Cardiac muscle cell (in vitro differentiated cells and primary cell): Measurements from ENCODE around the gene SHROOM3. TPM values are rescaled to one million over a fixed set of nuclear protein-coding genes. Genes with fewer than 3 reads are reported as not detected.

Source experiments
- DNase-seq, 2 donors: peaks; one replicate each; pipeline versions ENCODE4 v3.0.0 to v3.0.0-alpha.2; 2010 to 2017; ENCODE audit warnings: low read depth in 1 of 2, low spot score in 1 of 2
- H3K27ac ChIP-seq: fragments of 200-600 bp; sonication (generic); 2 replicates; pipeline ENCODE4 v1.5.1; 2016
- H3K27me3 ChIP-seq: fragments of 200-600 bp; sonication (generic); 2 replicates; pipeline ENCODE4 v1.6.0; 2016; ENCODE audit warnings: control low read depth
- H3K36me3 ChIP-seq: fragments of 200-600 bp; sonication (generic); 2 replicates; pipeline ENCODE4 v1.5.1; 2016; ENCODE audit warnings: control low read depth
- H3K4me1 ChIP-seq: fragments of 200-600 bp; sonication (generic); 2 replicates; pipeline ENCODE4 v1.8.1; 2017; ENCODE audit warnings: low read depth, mild to moderate bottlenecking, mixed run types
- H3K4me3 ChIP-seq: fragments of 200-600 bp; sonication (generic); 2 replicates; pipeline ENCODE4 v1.5.1; 2016; ENCODE audit warnings: mild to moderate bottlenecking
- H3K9me3 ChIP-seq: fragments of 200-600 bp; sonication (generic); 2 replicates; pipeline ENCODE4 v1.5.1; 2017; ENCODE audit warnings: low read depth, mild to moderate bottlenecking, control low read depth
- CTCF ChIP-seq: IDR thresholded peaks from 2 replicates; pipeline ENCODE4 v1.5.1; 2012; ENCODE audit warnings: low read depth, mild to moderate bottlenecking, low read length
- polyA plus RNA-seq: library from polyadenylated mRNA; unstranded; fragments of >200 nt; fragmentation: Nextera tagmentation; extraction: Ambion mirVana; gene quantifications from 2 replicates; pipeline ENCODE4 v1.2.1, GENCODE V29; 2016
- total RNA-seq: library from RNA; depleted of rRNA; stranded (reverse); fragments of >200 nt; gene quantifications from 2 replicates; pipeline ENCODE4 v1.2.3, GENCODE V29; 2016

The SHROOM3 gene
- total and polyA plus RNA-seq, 2 experiments from 2014 or later, result 13.7 to 47.7 TPM

- DNase-seq, result peak in 1 of 2 donors; percentile 28
- Histone ChIP-seq H3K9me3 (no peaks in the 10 kb centered on the region), H3K27me3 (no peaks in the 10 kb centered on the region), H3K27ac (no peak overlapping the region), H3K4me1 (peaks cover 9% of the 10 kb centered on the region), H3K36me3 (peaks cover 11% of the 10 kb centered on the region), H3K4me3 (no peak overlapping the region)
- no peak for TF ChIP-seq CTCF
Observed at GRCh38 chr4:76706581-76706980, 271.6 kb downstream of the SHROOM3 start.

- peaks cover 3% of the 10 kb centered on the region for H3K4me1 ChIP-seq
- H3K9me3 ChIP-seq, result no peaks in the 10 kb centered on the region
- H3K36me3 ChIP-seq, result peaks cover 16% of the 10 kb centered on the region
- H3K27me3 ChIP-seq, result no peaks in the 10 kb centered on the region
- TF ChIP-seq CTCF, result no peak
- peak in 1 of 2 donors; percentile 52 for DNase-seq
- H3K27ac ChIP-seq, result no peak overlapping the region
- no peak overlapping the region for H3K4me3 ChIP-seq
Observed at GRCh38 chr4:76708971-76709771, 274.1 kb downstream of the SHROOM3 start.

- Histone ChIP-seq H3K4me1 (peaks cover 3% of the 10 kb centered on the region), H3K4me3 (no peak overlapping the region), H3K27me3 (no peaks in the 10 kb centered on the region), H3K36me3 (peaks cover 16% of the 10 kb centered on the region), H3K9me3 (no peaks in the 10 kb centered on the region), H3K27ac (no peak overlapping the region)
- no peak for TF ChIP-seq CTCF
- DNase-seq, result no peak
Observed at GRCh38 chr4:76709772-76710090, 274.7 kb downstream of the SHROOM3 start.

- H3K4me3 ChIP-seq, result no peak overlapping the region
- peaks cover 16% of the 10 kb centered on the region for H3K36me3 ChIP-seq
- H3K4me1 ChIP-seq, result peaks cover 3% of the 10 kb centered on the region
- H3K9me3 ChIP-seq, result no peaks in the 10 kb centered on the region
- no peaks in the 10 kb centered on the region for H3K27me3 ChIP-seq
- no peak overlapping the region for H3K27ac ChIP-seq
- DNase-seq, result no peak
- no peak for TF ChIP-seq CTCF
Observed at GRCh38 chr4:76712564-76712963, 277.5 kb downstream of the SHROOM3 start.

- H3K9me3 ChIP-seq, result no peaks in the 10 kb centered on the region
- H3K4me1 ChIP-seq, result peaks cover under 1% of the 10 kb centered on the region
- no peak for TF ChIP-seq CTCF
- H3K4me3 ChIP-seq, result no peak overlapping the region
- H3K36me3 ChIP-seq, result peaks cover 16% of the 10 kb centered on the region
- H3K27ac ChIP-seq, result no peak overlapping the region
- H3K27me3 ChIP-seq, result no peaks in the 10 kb centered on the region
- DNase-seq, result no peak
Observed at GRCh38 chr4:76714226-76714625, 279.2 kb downstream of the SHROOM3 start.
